Endothelial cell of umbilical vein (primary cell): ENCODE measurements around the gene POLR2H.
"Not testable (repeated sequence)": the region's sequence is repeated elsewhere in the genome, so short reads cannot be mapped to it uniquely, and the experiment has no call there.

Source experiments
- CTCF ChIP-seq, 2 donors: IDR thresholded peaks; 1 replicate in 1 of 2; 2 replicates in 1 of 2; pipeline ENCODE4 v1.5.1; 2011; ENCODE audit warnings: low read length in 2 of 2, mild to moderate bottlenecking in 2 of 2, moderate library complexity in 2 of 2, control low read depth in 1 of 2, inconsistent platforms in 1 of 2, low read depth in 1 of 2; ENCODE audit not compliant: insufficient read depth in 1 of 2; ENCODE audit errors: extremely low read depth in 1 of 2
- EZH2 ChIP-seq: IDR thresholded peaks from 2 replicates; pipeline ENCODE4 v1.6.1; 2012; ENCODE audit warnings: borderline replicate concordance, low read depth, mild to moderate bottlenecking, moderate library complexity, low read length, inconsistent platforms; ENCODE audit not compliant: severe bottlenecking
- POLR2A ChIP-seq: IDR thresholded peaks from 2 replicates; pipeline ENCODE4 v1.6.1; 2012; ENCODE audit warnings: low read depth, mild to moderate bottlenecking, control low read depth, low read length
- POLR2AphosphoS5 ChIP-seq: IDR thresholded peaks from 2 replicates; pipeline ENCODE4 v1.6.1; 2012; ENCODE audit warnings: low read depth, mild to moderate bottlenecking, control low read depth, low read length, moderate library complexity; ENCODE audit not compliant: insufficient read depth

GRCh38 chr3:184339451-184340135 lies 21.9 kb upstream of the POLR2H start:
- not testable (repeated sequence) for TF ChIP-seq POLR2A; CTCF (IDR thresholded peaks at IDR 0.05; ENCODE audit: extremely low read depth in 1 of 2, insufficient read depth in 1 of 2, low read depth in 1 of 2, low read length in 2 of 2); POLR2AphosphoS5; EZH2
